Activated T-helper 17 cell treated with anti-CD3 and anti-CD28 coated beads, Interleukin-2, amount 50 U/mL, for 72 hours (primary cell): ENCODE results near the gene DYNLRB1. TPM values are rescaled to one million over a fixed set of nuclear protein-coding genes. Genes with fewer than 3 reads are reported as not detected.
A peak's percentile ranks its signal among the peaks of the same experiment; 100 is the strongest.

ENCODE experiments used
- ATAC-seq: fragments of 150-1000 bp; cut with Tn5 transposase; replicated peaks from 2 replicates; pipeline ENCODE4 v1.10.0; 2021; ENCODE audit warnings: mild to moderate bottlenecking, moderate library complexity
- H3K27ac Mint-ChIP-seq: one replicate; pipeline ENCODE4 v1.8.0; 2022; ENCODE audit warnings: mixed read lengths
- H3K27me3 Mint-ChIP-seq: one replicate; pipeline ENCODE4 v1.8.0; 2022; ENCODE audit warnings: mixed read lengths
- H3K36me3 Mint-ChIP-seq: one replicate; pipeline ENCODE4 v1.8.0; 2022; ENCODE audit warnings: low read depth, mild to moderate bottlenecking, mixed read lengths
- H3K4me1 Mint-ChIP-seq: one replicate; pipeline ENCODE4 v1.8.0; 2022; ENCODE audit warnings: mixed read lengths
- H3K4me3 Mint-ChIP-seq: one replicate; pipeline ENCODE4 v1.8.0; 2022; ENCODE audit warnings: mild to moderate bottlenecking, mixed read lengths
- H3K9me3 Mint-ChIP-seq: one replicate; pipeline ENCODE4 v1.8.0; 2022; ENCODE audit warnings: mixed read lengths
- total RNA-seq, 2 donors: library from RNA; stranded (reverse); gene quantifications; one replicate each; pipeline ENCODE4 v1.2.3, GENCODE V29; 2022

Gene DYNLRB1
- total RNA-seq, 2 donors from 2014 or later, result 72.0 to 85.0 TPM

GRCh38 chr20:34547844-34548613 lies 31.8 kb downstream of the DYNLRB1 start:
- no peak for ATAC-seq
- no peaks in the 10 kb centered on the region for H3K36me3 Mint-ChIP-seq
- H3K9me3 Mint-ChIP-seq, result no peaks in the 10 kb centered on the region
- H3K4me3 Mint-ChIP-seq, result no peak overlapping the region
- H3K27me3 Mint-ChIP-seq, result no peaks in the 10 kb centered on the region
- peaks cover 9% of the 10 kb centered on the region for H3K4me1 Mint-ChIP-seq
- H3K27ac Mint-ChIP-seq, result no peak overlapping the region

GRCh38 chr20:34549291-34549928 lies 33.2 kb downstream of the DYNLRB1 start:
- ATAC-seq, result no peak
- Mint-ChIP-seq H3K27me3 (no peaks in the 10 kb centered on the region), H3K4me1 (no peaks in the 10 kb centered on the region), H3K36me3 (no peaks in the 10 kb centered on the region), H3K4me3 (no peak overlapping the region), H3K9me3 (no peaks in the 10 kb centered on the region), H3K27ac (no peak overlapping the region)

- no peaks in the 10 kb centered on the region for H3K4me1 Mint-ChIP-seq
- H3K4me3 Mint-ChIP-seq, result no peak overlapping the region
- ATAC-seq, result no peak
- H3K27ac Mint-ChIP-seq, result no peak overlapping the region
- no peaks in the 10 kb centered on the region for H3K27me3 Mint-ChIP-seq
- no peaks in the 10 kb centered on the region for H3K9me3 Mint-ChIP-seq
- H3K36me3 Mint-ChIP-seq, result no peaks in the 10 kb centered on the region
These were observed 33.7 kb downstream of the DYNLRB1 start for GRCh38 chr20:34549929-34550305.

GRCh38 chr20:34552569-34552968 lies 36.3 kb downstream of the DYNLRB1 start:
- H3K27ac Mint-ChIP-seq, result peak overlapping the region; percentile 24
- no peaks in the 10 kb centered on the region for H3K36me3 Mint-ChIP-seq
- no peaks in the 10 kb centered on the region for H3K9me3 Mint-ChIP-seq
- no peak overlapping the region for H3K4me3 Mint-ChIP-seq
- H3K27me3 Mint-ChIP-seq, result no peaks in the 10 kb centered on the region
- ATAC-seq, result no peak
- H3K4me1 Mint-ChIP-seq, result peaks cover 4% of the 10 kb centered on the region

GRCh38 chr20:34553366-34553867 lies 37.2 kb downstream of the DYNLRB1 start:
- ATAC-seq, result no peak
- Mint-ChIP-seq H3K27ac (no peak overlapping the region), H3K27me3 (no peaks in the 10 kb centered on the region), H3K4me3 (no peak overlapping the region), H3K36me3 (no peaks in the 10 kb centered on the region), H3K4me1 (peaks cover 9% of the 10 kb centered on the region), H3K9me3 (no peaks in the 10 kb centered on the region)

GRCh38 chr20:34557936-34558319 lies 41.7 kb downstream of the DYNLRB1 start:
- ATAC-seq, result peak; percentile 1
- Mint-ChIP-seq H3K27ac (peak overlapping the region; percentile 94), H3K9me3 (no peaks in the 10 kb centered on the region), H3K27me3 (no peaks in the 10 kb centered on the region), H3K4me1 (peaks cover 15% of the 10 kb centered on the region), H3K4me3 (peak overlapping the region; percentile 88), H3K36me3 (peaks cover 4% of the 10 kb centered on the region)

- Mint-ChIP-seq H3K27ac (peak within 1 kb of the TSS; percentile 94), H3K4me1 (peaks cover 15% of the 10 kb centered on the region), H3K27me3 (no peaks in the 10 kb centered on the region), H3K4me3 (peak within 1 kb of the TSS; percentile 88), H3K9me3 (no peaks in the 10 kb centered on the region), H3K36me3 (peaks cover 4% of the 10 kb centered on the region)
- peak; percentile 89 for ATAC-seq
These were observed 42.3 kb downstream of the DYNLRB1 start, which contains the start of gene MAP1LC3A for GRCh38 chr20:34558320-34559218. Gene MAP1LC3A, plus strand, starts transcription at chr20:34558718. Its CDS starts 151 bp downstream, at chr20:34558869.

- H3K9me3 Mint-ChIP-seq, result no peaks in the 10 kb centered on the region
- no peak for ATAC-seq
- no peaks in the 10 kb centered on the region for H3K27me3 Mint-ChIP-seq
- H3K4me1 Mint-ChIP-seq, result peaks cover 15% of the 10 kb centered on the region
- no peak overlapping the region for H3K27ac Mint-ChIP-seq
- H3K4me3 Mint-ChIP-seq, result peak overlapping the region; percentile 41
- peaks cover 4% of the 10 kb centered on the region for H3K36me3 Mint-ChIP-seq
These were observed 43.3 kb downstream of the DYNLRB1 start for GRCh38 chr20:34559311-34560140.

- Mint-ChIP-seq H3K9me3 (no peaks in the 10 kb centered on the region), H3K4me1 (peaks cover 15% of the 10 kb centered on the region), H3K36me3 (peaks cover 4% of the 10 kb centered on the region), H3K27ac (no peak overlapping the region), H3K4me3 (no peak overlapping the region), H3K27me3 (no peaks in the 10 kb centered on the region)
- ATAC-seq, result no peak
These were observed 43.9 kb downstream of the DYNLRB1 start for GRCh38 chr20:34560141-34560523.

- Mint-ChIP-seq H3K36me3 (peaks cover 4% of the 10 kb centered on the region), H3K4me3 (no peak overlapping the region), H3K4me1 (peaks cover 15% of the 10 kb centered on the region), H3K27ac (peak overlapping the region; percentile 64), H3K27me3 (no peaks in the 10 kb centered on the region), H3K9me3 (no peaks in the 10 kb centered on the region)
- no peak for ATAC-seq
These were observed 44.4 kb downstream of the DYNLRB1 start for GRCh38 chr20:34560614-34561013.

- no peaks in the 10 kb centered on the region for H3K27me3 Mint-ChIP-seq
These were observed 45.4 kb downstream of the DYNLRB1 start for GRCh38 chr20:34561661-34562060.

GRCh38 chr20:34562641-34563040 lies 46.4 kb downstream of the DYNLRB1 start:
- Mint-ChIP-seq H3K9me3 (no peaks in the 10 kb centered on the region), H3K4me3 (no peak overlapping the region), H3K36me3 (peaks cover 4% of the 10 kb centered on the region), H3K27ac (peak overlapping the region; percentile 64), H3K27me3 (no peaks in the 10 kb centered on the region), H3K4me1 (peaks cover 11% of the 10 kb centered on the region)
- ATAC-seq, result no peak

More at GRCh38 chr20:34561661-34562060, 45.4 kb downstream of the DYNLRB1 start:
- no peaks in the 10 kb centered on the region for H3K9me3 Mint-ChIP-seq
- peak overlapping the region; percentile 64 for H3K27ac Mint-ChIP-seq
- peaks cover 4% of the 10 kb centered on the region for H3K36me3 Mint-ChIP-seq
- no peak overlapping the region for H3K4me3 Mint-ChIP-seq
- H3K4me1 Mint-ChIP-seq, result peaks cover 15% of the 10 kb centered on the region
- ATAC-seq, result no peak

- H3K36me3 Mint-ChIP-seq, result peaks cover 9% of the 10 kb centered on the region
- peaks cover 5% of the 10 kb centered on the region for H3K4me1 Mint-ChIP-seq
- ATAC-seq, result no peak
- H3K27me3 Mint-ChIP-seq, result no peaks in the 10 kb centered on the region
- no peak overlapping the region for H3K4me3 Mint-ChIP-seq
- H3K9me3 Mint-ChIP-seq, result no peaks in the 10 kb centered on the region
- H3K27ac Mint-ChIP-seq, result peak overlapping the region; percentile 7
These were observed 48.6 kb downstream of the DYNLRB1 start for GRCh38 chr20:34564833-34565232.
